MM.1S (cell line): ENCODE data around the gene XPOT.

Experiments used
- DNase-seq: peaks from one replicate; pipeline ENCODE4 v3.0.0-alpha.2; 2015
- H2AFZ ChIP-seq: fragments of 300-600 bp; sonication (generic); 2 replicates; pipeline ENCODE4 v1.6.0; 2016; ENCODE audit warnings: antibody characterized with exemption, low read length
- H3F3A ChIP-seq: fragments of 300-600 bp; sonication (generic); 2 replicates; pipeline ENCODE4 v1.6.1; 2016; ENCODE audit warnings: mild to moderate bottlenecking, antibody characterized with exemption, low read length, moderate library complexity, mixed read lengths; ENCODE audit not compliant: insufficient read depth
- H3K27ac ChIP-seq: fragments of 300-600 bp; sonication (generic); 2 replicates; pipeline ENCODE4 v1.5.1; 2016; ENCODE audit warnings: mild to moderate bottlenecking, low read length
- H3K27me3 ChIP-seq: fragments of 300-600 bp; sonication (generic); replicated peaks from 2 replicates; pipeline ENCODE4 v1.6.0; 2016; ENCODE audit warnings: low read length; ENCODE audit not compliant: insufficient read depth
- H3K36me3 ChIP-seq: fragments of 300-600 bp; sonication (generic); replicated peaks from 2 replicates; pipeline ENCODE4 v1.6.1; 2016; ENCODE audit warnings: mild to moderate bottlenecking, low read length, mixed read lengths; ENCODE audit not compliant: insufficient read depth
- H3K4me1 ChIP-seq: fragments of 300-600 bp; sonication (generic); 2 replicates; pipeline ENCODE4 v1.6.1; 2016; ENCODE audit warnings: low read length, mixed read lengths
- H3K4me2 ChIP-seq: fragments of 300-600 bp; sonication (generic); 2 replicates; pipeline ENCODE4 v1.6.0; 2016; ENCODE audit warnings: low read depth, low read length
- H3K4me3 ChIP-seq: fragments of 300-600 bp; sonication (generic); 2 replicates; pipeline ENCODE4 v1.5.1; 2016; ENCODE audit warnings: low read length, mixed read lengths
- H3K79me2 ChIP-seq: fragments of 300-600 bp; sonication (generic); 2 replicates; pipeline ENCODE4 v1.6.1; 2016; ENCODE audit warnings: mixed run types, low read length, mixed read lengths
- H3K9ac ChIP-seq: fragments of 300-600 bp; sonication (generic); 2 replicates; pipeline ENCODE4 v1.6.1; 2016; ENCODE audit warnings: low read length, mixed read lengths
- H3K9me2 ChIP-seq: fragments of 300-600 bp; sonication (generic); replicated peaks from 2 replicates; pipeline ENCODE4 v1.6.1; 2016; ENCODE audit warnings: mild to moderate bottlenecking, low read length, mixed read lengths; ENCODE audit not compliant: insufficient read depth
- H3K9me3 ChIP-seq: fragments of 300-600 bp; sonication (generic); replicated peaks from 2 replicates; pipeline ENCODE4 v1.6.1; 2016; ENCODE audit warnings: mild to moderate bottlenecking, low read length, mixed read lengths; ENCODE audit not compliant: insufficient read depth
- H4K20me1 ChIP-seq: fragments of 300-600 bp; sonication (generic); 2 replicates; pipeline ENCODE4 v1.6.1; 2016; ENCODE audit warnings: mild to moderate bottlenecking, low read length, moderate library complexity, mixed read lengths; ENCODE audit not compliant: insufficient read depth
- EZH2 ChIP-seq: fragments of 300-600 bp; sonication (generic); optimal IDR thresholded peaks from 2 replicates; pipeline ENCODE3; 2017; ENCODE audit warnings: low read depth, mild to moderate bottlenecking, antibody characterized with exemption, low read length, mixed read lengths
- EZH2phosphoT487 ChIP-seq: fragments of 300-600 bp; sonication (generic); IDR thresholded peaks from 2 replicates; pipeline ENCODE4 v1.6.1; 2018; ENCODE audit warnings: antibody characterized with exemption, low read length
- TF ChIP-seq, protein P1 (sequence below): fragments of 300-600 bp; sonication (generic); IDR thresholded peaks from 2 replicates; pipeline ENCODE4 v1.5.1; 2016; ENCODE audit warnings: antibody characterized with exemption, low read length, mixed read lengths

XPOT gene

DNA sequence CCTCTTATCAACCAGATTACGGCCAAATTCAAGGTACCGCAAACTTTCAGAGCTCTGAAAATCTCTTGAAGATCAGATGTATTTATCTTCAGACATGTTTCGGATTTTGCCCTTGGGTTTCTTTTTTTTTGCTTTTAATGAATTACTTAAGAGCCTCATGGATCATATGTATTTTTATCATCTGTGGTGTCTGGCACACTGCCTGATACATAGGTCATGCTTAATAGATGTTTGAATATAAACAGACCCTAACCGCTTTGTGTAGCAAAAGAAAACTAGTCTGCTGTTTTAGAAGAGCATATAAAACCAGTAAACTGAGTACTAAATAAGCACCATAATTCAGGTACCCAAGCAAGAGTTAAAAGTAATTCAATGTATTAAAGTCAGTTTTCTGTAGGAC, 27.6 kb downstream of the XPOT start:
- H3K27me3 ChIP-seq: no peaks in the 10 kb centered on the region
- no peak for DNase-seq
- no peak overlapping the region for H3K27ac ChIP-seq
- H2AFZ ChIP-seq: no peak overlapping the region
- H3K4me3 ChIP-seq: no peak overlapping the region
- H3K9ac ChIP-seq: no peak overlapping the region
- no peaks in the 10 kb centered on the region for H3K4me1 ChIP-seq
- TF ChIP-seq EZH2 (no peak), EZH2phosphoT487 (no peak)
- TF ChIP-seq, protein P1, sequence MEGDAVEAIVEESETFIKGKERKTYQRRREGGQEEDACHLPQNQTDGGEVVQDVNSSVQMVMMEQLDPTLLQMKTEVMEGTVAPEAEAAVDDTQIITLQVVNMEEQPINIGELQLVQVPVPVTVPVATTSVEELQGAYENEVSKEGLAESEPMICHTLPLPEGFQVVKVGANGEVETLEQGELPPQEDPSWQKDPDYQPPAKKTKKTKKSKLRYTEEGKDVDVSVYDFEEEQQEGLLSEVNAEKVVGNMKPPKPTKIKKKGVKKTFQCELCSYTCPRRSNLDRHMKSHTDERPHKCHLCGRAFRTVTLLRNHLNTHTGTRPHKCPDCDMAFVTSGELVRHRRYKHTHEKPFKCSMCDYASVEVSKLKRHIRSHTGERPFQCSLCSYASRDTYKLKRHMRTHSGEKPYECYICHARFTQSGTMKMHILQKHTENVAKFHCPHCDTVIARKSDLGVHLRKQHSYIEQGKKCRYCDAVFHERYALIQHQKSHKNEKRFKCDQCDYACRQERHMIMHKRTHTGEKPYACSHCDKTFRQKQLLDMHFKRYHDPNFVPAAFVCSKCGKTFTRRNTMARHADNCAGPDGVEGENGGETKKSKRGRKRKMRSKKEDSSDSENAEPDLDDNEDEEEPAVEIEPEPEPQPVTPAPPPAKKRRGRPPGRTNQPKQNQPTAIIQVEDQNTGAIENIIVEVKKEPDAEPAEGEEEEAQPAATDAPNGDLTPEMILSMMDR: no peak
- peaks cover 38% of the 10 kb centered on the region for H3K36me3 ChIP-seq
- no peak overlapping the region for H3K4me2 ChIP-seq
- no peaks in the 10 kb centered on the region for H3F3A ChIP-seq
- no peaks in the 10 kb centered on the region; the same call in 1 of the 2 replicates for H3K79me2 ChIP-seq
- H3K9me3 ChIP-seq: no peaks in the 10 kb centered on the region
- H4K20me1 ChIP-seq: no peaks in the 10 kb centered on the region
- no peaks in the 10 kb centered on the region for H3K9me2 ChIP-seq

DNA sequence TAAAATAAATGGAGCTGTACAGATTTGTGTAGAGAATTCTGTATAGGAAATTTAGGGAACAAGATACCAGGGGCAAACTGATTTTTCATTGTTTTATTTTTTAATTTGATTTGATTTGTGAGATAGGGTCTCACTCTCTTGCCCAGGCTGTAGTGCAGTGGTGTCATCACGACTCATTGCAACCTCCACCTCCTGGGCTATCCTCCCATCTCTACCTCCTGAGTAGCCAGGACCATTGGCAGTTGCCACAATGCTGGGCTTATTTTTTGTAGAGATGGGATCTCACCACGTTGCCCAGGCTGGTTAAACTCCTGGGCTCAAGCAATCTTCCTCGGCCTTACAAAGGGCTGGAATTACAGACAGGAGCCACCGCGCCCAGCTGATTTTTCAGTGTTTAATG, 29.7 kb downstream of the XPOT start:
- H3K4me3 ChIP-seq: no peak overlapping the region
- H3K4me1 ChIP-seq: no peaks in the 10 kb centered on the region
- H3K9me3 ChIP-seq: no peaks in the 10 kb centered on the region
- no peak for DNase-seq
- no peaks in the 10 kb centered on the region for H3K27me3 ChIP-seq
- TF ChIP-seq, protein P1: no peak
- TF ChIP-seq EZH2phosphoT487: no peak
- no peak for TF ChIP-seq EZH2
- H3K27ac ChIP-seq: no peak overlapping the region
- no peak overlapping the region for H2AFZ ChIP-seq
- peaks cover 41% of the 10 kb centered on the region for H3K36me3 ChIP-seq
- H3F3A ChIP-seq: no peaks in the 10 kb centered on the region
- no peak overlapping the region for H3K9ac ChIP-seq
- H3K79me2 ChIP-seq: no peaks in the 10 kb centered on the region; the same call in 1 of the 2 replicates
- H3K9me2 ChIP-seq: no peaks in the 10 kb centered on the region
- H4K20me1 ChIP-seq: no peaks in the 10 kb centered on the region
- H3K4me2 ChIP-seq: no peak overlapping the region

DNA sequence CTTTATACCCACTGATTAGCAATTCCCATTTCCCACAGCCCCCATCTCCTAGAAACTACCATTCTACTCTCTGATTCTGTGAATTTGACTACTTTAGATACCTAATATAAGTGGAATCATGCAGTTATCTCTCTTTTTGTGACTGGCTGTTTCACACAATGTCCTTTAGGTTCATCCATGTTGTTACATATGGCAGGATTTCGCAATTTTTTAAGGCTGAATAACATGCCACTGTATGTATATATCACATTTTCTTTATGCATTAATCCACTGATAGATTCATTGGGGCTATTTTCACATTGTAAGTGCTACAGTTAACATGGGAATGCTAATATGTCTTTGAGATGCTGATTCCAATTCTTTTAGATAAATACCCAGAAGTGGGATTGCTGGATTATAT, 35.9 kb downstream of the XPOT start:
- H2AFZ ChIP-seq: no peak overlapping the region
- H3K9ac ChIP-seq: no peak overlapping the region
- no peak for DNase-seq
- no peaks in the 10 kb centered on the region for H3K79me2 ChIP-seq
- H3F3A ChIP-seq: no peaks in the 10 kb centered on the region
- no peaks in the 10 kb centered on the region for H4K20me1 ChIP-seq
- TF ChIP-seq EZH2 (no peak), EZH2phosphoT487 (no peak)
- TF ChIP-seq, protein P1: no peak
- no peak overlapping the region for H3K4me3 ChIP-seq
- no peaks in the 10 kb centered on the region for H3K27me3 ChIP-seq
- no peak overlapping the region for H3K4me2 ChIP-seq
- H3K27ac ChIP-seq: peak overlapping the region; percentile 19; the same call in 1 of the 2 replicates
- peaks cover 16% of the 10 kb centered on the region for H3K36me3 ChIP-seq
- H3K9me3 ChIP-seq: no peaks in the 10 kb centered on the region
- no peaks in the 10 kb centered on the region for H3K9me2 ChIP-seq
- peaks cover 15% of the 10 kb centered on the region for H3K4me1 ChIP-seq
